ENCODE results near the gene AVL9. TPM values are rescaled to one million over a fixed set of nuclear protein-coding genes. Genes with fewer than 3 reads are reported as not detected.
A peak's percentile ranks its signal among the peaks of the same experiment; 100 is the strongest.

Gene AVL9
- total RNA-seq, 6 donors from 2014 or later, result 26.9 to 68.1 (median 37.1) TPM

GRCh38 chr7:32479574-32480200 lies 15.6 kb upstream of the AVL9 start:
- Histone ChIP-seq H3K36me3 (peaks cover 0 to 1% (median 0%) of the 10 kb centered on the region in 4 donors), H3K9me3 (no peaks in the 10 kb centered on the region), H3K4me3 (no peak overlapping the region), H3K27ac (no peak overlapping the region), H3K4me1 (no peaks in the 10 kb centered on the region), H3K27me3 (no peaks in the 10 kb centered on the region)
- ATAC-seq (ENCODE audit: low FRiP score in 2 of 2) (peak in 1 of 2 donors; percentile 14), DNase-seq (no peak)
- 77 to 87% methylated on average over 2 of the region's 2 CpGs for WGBS, 2 donors
- TF ChIP-seq CTCF (IDR thresholded peaks at IDR 0.05), result peak in 5 of 6 experiments; percentile 17 to 52 (median 31)
- no peak for TF ChIP-seq POLR2A (IDR thresholded peaks at IDR 0.05)
- no peak for TF ChIP-seq EP300 (IDR thresholded peaks at IDR 0.05)

GRCh38 chr7:32481176-32481575 lies 14.1 kb upstream of the AVL9 start:
- no peaks in the 10 kb centered on the region for H3K27me3 ChIP-seq
- DNase-seq, result no peak
- no peak overlapping the region for H3K27ac ChIP-seq
- H3K36me3 ChIP-seq, result peaks cover 0 to 7% (median 3%) of the 10 kb centered on the region in 4 donors
- H3K9me3 ChIP-seq, result no peaks in the 10 kb centered on the region
- TF ChIP-seq CTCF (IDR thresholded peaks at IDR 0.05), result no peak
- no peak overlapping the region for H3K4me3 ChIP-seq
- H3K4me1 ChIP-seq, result no peaks in the 10 kb centered on the region
- ATAC-seq (ENCODE audit: low FRiP score in 2 of 2), result no peak
- WGBS, 2 donors, result 54 to 64% methylated on average over 1 of the region's 1 CpG

- 64 to 65% methylated on average over 3 of the region's 3 CpGs for WGBS, 2 donors
- H3K27me3 ChIP-seq, result no peaks in the 10 kb centered on the region
- peaks cover 0 to 14% (median 3%) of the 10 kb centered on the region in 4 donors for H3K36me3 ChIP-seq
- H3K27ac ChIP-seq, result no peak overlapping the region
- no peaks in the 10 kb centered on the region for H3K9me3 ChIP-seq
- no peak overlapping the region for H3K4me3 ChIP-seq
- no peaks in the 10 kb centered on the region for H3K4me1 ChIP-seq
- DNase-seq (no peak), ATAC-seq (ENCODE audit: low FRiP score in 2 of 2) (no peak)
- TF ChIP-seq CTCF (IDR thresholded peaks at IDR 0.05) (no peak), POLR2AphosphoS5 (IDR thresholded peaks at IDR 0.05) (no peak), POLR2A (IDR thresholded peaks at IDR 0.05) (no peak), EP300 (IDR thresholded peaks at IDR 0.05) (no peak)
Observed at GRCh38 chr7:32481921-32482320, 13.4 kb upstream of the AVL9 start.

GRCh38 chr7:32489788-32490126 lies 5.5 kb upstream of the AVL9 start:
- H3K36me3 ChIP-seq, result peaks cover 0 to 23% (median 2%) of the 10 kb centered on the region in 4 donors
- 1 to 6% methylated on average over 9 of the region's 9 CpGs for WGBS, 2 donors

More at GRCh38 chr7:32489788-32490126, 5.5 kb upstream of the AVL9 start:
- peak overlapping the region; percentile 82 to 93 (median 86) for H3K27ac ChIP-seq
- peak overlapping the region; percentile 74 to 93 (median 76) for H3K4me3 ChIP-seq
- DNase-seq (no peak), ATAC-seq (ENCODE audit: low FRiP score in 2 of 2) (no peak)
- H3K4me1 ChIP-seq, result peaks cover 15 to 20% (median 17%) of the 10 kb centered on the region in 4 donors
- H3K27me3 ChIP-seq, result no peaks in the 10 kb centered on the region
- TF ChIP-seq POLR2A (IDR thresholded peaks at IDR 0.05) (no peak), POLR2AphosphoS5 (IDR thresholded peaks at IDR 0.05) (no peak), EP300 (IDR thresholded peaks at IDR 0.05) (no peak), CTCF (IDR thresholded peaks at IDR 0.05) (no peak)
- H3K9me3 ChIP-seq, result no peaks in the 10 kb centered on the region
